ENCODE data around the gene C11orf52. TPM values are rescaled to one million over a fixed set of nuclear protein-coding genes. Genes with fewer than 3 reads are reported as not detected.

Gene C11orf52
- polyA plus RNA-seq, 1 donor from 2014 or later = not detected

DNA sequence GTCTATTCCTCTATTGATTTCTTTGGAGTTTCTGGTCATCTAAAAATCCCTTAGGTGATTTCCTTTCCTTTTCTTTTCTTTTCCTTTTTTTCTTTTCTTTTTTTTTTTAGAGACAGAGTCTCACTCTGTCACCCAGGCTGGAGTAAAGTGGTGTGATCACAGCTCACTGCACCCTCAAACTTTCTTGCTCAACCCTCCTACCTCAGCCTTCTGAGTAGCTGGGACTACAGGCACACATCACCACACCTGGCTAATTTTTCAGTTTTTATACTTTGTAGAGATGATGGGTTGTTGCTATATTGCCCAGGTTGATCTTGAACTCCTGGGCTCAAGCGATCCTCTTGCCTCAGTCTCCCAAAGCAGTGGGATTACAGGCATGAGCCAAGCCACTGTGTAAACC lies 1.9 kb upstream of the C11orf52 start:
- no peaks in the 10 kb centered on the region for H4K20me1 ChIP-seq (ENCODE audit: insufficient read depth)
- no peaks in the 10 kb centered on the region for H3K36me3 ChIP-seq (ENCODE audit: insufficient read depth, low read length)
- no peaks in the 10 kb centered on the region for H3F3A ChIP-seq (ENCODE audit: insufficient read depth, low read length, poor library complexity, severe bottlenecking)
- TF ChIP-seq, protein P1, sequence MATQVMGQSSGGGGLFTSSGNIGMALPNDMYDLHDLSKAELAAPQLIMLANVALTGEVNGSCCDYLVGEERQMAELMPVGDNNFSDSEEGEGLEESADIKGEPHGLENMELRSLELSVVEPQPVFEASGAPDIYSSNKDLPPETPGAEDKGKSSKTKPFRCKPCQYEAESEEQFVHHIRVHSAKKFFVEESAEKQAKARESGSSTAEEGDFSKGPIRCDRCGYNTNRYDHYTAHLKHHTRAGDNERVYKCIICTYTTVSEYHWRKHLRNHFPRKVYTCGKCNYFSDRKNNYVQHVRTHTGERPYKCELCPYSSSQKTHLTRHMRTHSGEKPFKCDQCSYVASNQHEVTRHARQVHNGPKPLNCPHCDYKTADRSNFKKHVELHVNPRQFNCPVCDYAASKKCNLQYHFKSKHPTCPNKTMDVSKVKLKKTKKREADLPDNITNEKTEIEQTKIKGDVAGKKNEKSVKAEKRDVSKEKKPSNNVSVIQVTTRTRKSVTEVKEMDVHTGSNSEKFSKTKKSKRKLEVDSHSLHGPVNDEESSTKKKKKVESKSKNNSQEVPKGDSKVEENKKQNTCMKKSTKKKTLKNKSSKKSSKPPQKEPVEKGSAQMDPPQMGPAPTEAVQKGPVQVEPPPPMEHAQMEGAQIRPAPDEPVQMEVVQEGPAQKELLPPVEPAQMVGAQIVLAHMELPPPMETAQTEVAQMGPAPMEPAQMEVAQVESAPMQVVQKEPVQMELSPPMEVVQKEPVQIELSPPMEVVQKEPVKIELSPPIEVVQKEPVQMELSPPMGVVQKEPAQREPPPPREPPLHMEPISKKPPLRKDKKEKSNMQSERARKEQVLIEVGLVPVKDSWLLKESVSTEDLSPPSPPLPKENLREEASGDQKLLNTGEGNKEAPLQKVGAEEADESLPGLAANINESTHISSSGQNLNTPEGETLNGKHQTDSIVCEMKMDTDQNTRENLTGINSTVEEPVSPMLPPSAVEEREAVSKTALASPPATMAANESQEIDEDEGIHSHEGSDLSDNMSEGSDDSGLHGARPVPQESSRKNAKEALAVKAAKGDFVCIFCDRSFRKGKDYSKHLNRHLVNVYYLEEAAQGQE (IDR thresholded peaks at IDR 0.05; ENCODE audit: borderline replicate concordance) = no peak
- no peak for TF ChIP-seq POLR2AphosphoS5 (IDR thresholded peaks at IDR 0.05)
- no peak for TF ChIP-seq TAF1 (IDR thresholded peaks at IDR 0.05; ENCODE audit: low read depth)
- TF ChIP-seq SMC3 (conservative IDR thresholded peaks at IDR 0.05; ENCODE audit: poor library complexity) = no peak
- no peak for TF ChIP-seq EZH2 (IDR thresholded peaks at IDR 0.05; ENCODE audit: borderline replicate concordance, insufficient read depth, low read length, poor library complexity, severe bottlenecking)
- no peak for TF ChIP-seq RAD21 (conservative IDR thresholded peaks at IDR 0.05)
- TF ChIP-seq, protein P2, sequence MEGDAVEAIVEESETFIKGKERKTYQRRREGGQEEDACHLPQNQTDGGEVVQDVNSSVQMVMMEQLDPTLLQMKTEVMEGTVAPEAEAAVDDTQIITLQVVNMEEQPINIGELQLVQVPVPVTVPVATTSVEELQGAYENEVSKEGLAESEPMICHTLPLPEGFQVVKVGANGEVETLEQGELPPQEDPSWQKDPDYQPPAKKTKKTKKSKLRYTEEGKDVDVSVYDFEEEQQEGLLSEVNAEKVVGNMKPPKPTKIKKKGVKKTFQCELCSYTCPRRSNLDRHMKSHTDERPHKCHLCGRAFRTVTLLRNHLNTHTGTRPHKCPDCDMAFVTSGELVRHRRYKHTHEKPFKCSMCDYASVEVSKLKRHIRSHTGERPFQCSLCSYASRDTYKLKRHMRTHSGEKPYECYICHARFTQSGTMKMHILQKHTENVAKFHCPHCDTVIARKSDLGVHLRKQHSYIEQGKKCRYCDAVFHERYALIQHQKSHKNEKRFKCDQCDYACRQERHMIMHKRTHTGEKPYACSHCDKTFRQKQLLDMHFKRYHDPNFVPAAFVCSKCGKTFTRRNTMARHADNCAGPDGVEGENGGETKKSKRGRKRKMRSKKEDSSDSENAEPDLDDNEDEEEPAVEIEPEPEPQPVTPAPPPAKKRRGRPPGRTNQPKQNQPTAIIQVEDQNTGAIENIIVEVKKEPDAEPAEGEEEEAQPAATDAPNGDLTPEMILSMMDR (IDR thresholded peaks at IDR 0.05; ENCODE audit: poor library complexity, severe bottlenecking) = no peak
- TF ChIP-seq MXI1 (conservative IDR thresholded peaks at IDR 0.05; ENCODE audit: poor library complexity, severe bottlenecking) = no peak
- no peak for TF ChIP-seq EP300 (conservative IDR thresholded peaks at IDR 0.05; ENCODE audit: poor library complexity, severe bottlenecking)
- H3K79me2 ChIP-seq (replicated peaks; ENCODE audit: insufficient read depth, low read length) = no peaks in the 10 kb centered on the region
- no peak overlapping the region for H3K4me3 ChIP-seq (ENCODE audit: low read length)
- H3K4me2 ChIP-seq (ENCODE audit: low read length) = no peak overlapping the region
- H2AFZ ChIP-seq (ENCODE audit: low read depth, low read length) = no peak overlapping the region
- H3K27me3 ChIP-seq (ENCODE audit: insufficient read depth, low read depth, low read length) = no peaks in the 10 kb centered on the region
- no peak overlapping the region for H3K9ac ChIP-seq (ENCODE audit: low read length)
- no peak overlapping the region for H3K27ac ChIP-seq (ENCODE audit: low read length)
- H3K9me3 ChIP-seq (ENCODE audit: low read length) = no peaks in the 10 kb centered on the region
- H3K9me2 ChIP-seq (ENCODE audit: insufficient read depth, low read length) = no peaks in the 10 kb centered on the region

DNA sequence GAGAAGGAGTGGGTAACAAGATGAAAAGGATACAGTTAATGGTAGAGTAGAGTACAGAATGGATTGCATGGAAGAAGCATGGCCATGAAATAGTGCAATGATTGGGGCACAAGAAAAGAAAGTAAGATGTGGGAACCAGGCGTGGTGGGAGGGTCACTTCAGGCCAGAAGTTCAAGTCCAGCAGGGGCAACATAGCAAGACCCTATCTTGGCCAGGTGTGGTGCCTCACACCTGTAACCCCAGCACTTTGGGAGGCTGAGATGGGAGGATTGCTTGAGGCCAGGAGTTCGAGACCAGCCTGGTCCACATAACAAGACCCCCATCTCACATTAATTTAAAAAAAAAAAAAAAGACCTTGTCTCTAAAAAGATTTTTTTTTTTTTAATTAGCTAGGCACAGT lies 1.4 kb upstream of the C11orf52 start:
- Histone ChIP-seq H3K79me2 (replicated peaks; ENCODE audit: insufficient read depth, low read length) (no peaks in the 10 kb centered on the region), H3F3A (ENCODE audit: insufficient read depth, low read length, poor library complexity, severe bottlenecking) (no peaks in the 10 kb centered on the region), H3K27me3 (ENCODE audit: insufficient read depth, low read depth, low read length) (no peaks in the 10 kb centered on the region), H3K9ac (ENCODE audit: low read length) (no peak overlapping the region), H2AFZ (ENCODE audit: low read depth, low read length) (no peak overlapping the region), H3K4me3 (ENCODE audit: low read length) (no peak overlapping the region), H3K36me3 (ENCODE audit: insufficient read depth, low read length) (no peaks in the 10 kb centered on the region), H4K20me1 (ENCODE audit: insufficient read depth) (no peaks in the 10 kb centered on the region), H3K9me3 (ENCODE audit: low read length) (no peaks in the 10 kb centered on the region), H3K4me2 (ENCODE audit: low read length) (no peak overlapping the region), H3K27ac (ENCODE audit: low read length) (no peak overlapping the region), H3K9me2 (ENCODE audit: insufficient read depth, low read length) (no peaks in the 10 kb centered on the region)
- TF ChIP-seq RAD21 (conservative IDR thresholded peaks at IDR 0.05) = no peak
- no peak for TF ChIP-seq EZH2 (IDR thresholded peaks at IDR 0.05; ENCODE audit: borderline replicate concordance, insufficient read depth, low read length, poor library complexity, severe bottlenecking)
- TF ChIP-seq, protein P2 (IDR thresholded peaks at IDR 0.05; ENCODE audit: poor library complexity, severe bottlenecking) = no peak
- TF ChIP-seq TAF1 (IDR thresholded peaks at IDR 0.05; ENCODE audit: low read depth) = no peak

Data from neural cell (in vitro differentiated cells).